A673 (cell line): Measurements from ENCODE around the gene SDHA. TPM values are rescaled to one million over a fixed set of nuclear protein-coding genes. Genes with fewer than 3 reads are reported as not detected.
"Not testable (repeated sequence)": the region's sequence is repeated elsewhere in the genome, so short reads cannot be mapped to it uniquely, and the experiment has no call there.

Experiments
- BruUV-seq: library from RNA; stranded (reverse); fragments of 400-500 nt; replicated peaks from 2 replicates; lab custom pipeline; 2021; lab: Mats Ljungman, UMichigan
- CTCF ChIA-PET: fragments of 300-600 bp; sonication (Branson Sonifier 250); formaldehyde crosslinking; loops from one replicate; lab custom pipeline; 2022; ENCODE audit warnings: antibody characterized with exemption; lab: Charles Lee
- POLR2A ChIA-PET: fragments of 300-600 bp; sonication (Branson Sonifier 250); formaldehyde crosslinking; loops from one replicate; lab custom pipeline; 2022; ENCODE audit warnings: antibody characterized with exemption; ENCODE audit not compliant: low non-redundant PET; lab: Charles Lee
- DNase-seq: peaks from one replicate; pipeline ENCODE4 v3.0.0-alpha.2; 2015; ENCODE audit warnings: low spot score
- H3K27ac ChIP-seq: fragments of 200-600 bp; sonication (generic); 2 replicates; pipeline ENCODE4 v1.5.1; 2016; ENCODE audit warnings: mixed run types, low read depth, mild to moderate bottlenecking, mixed read lengths, antibody characterized with exemption, low read length; ENCODE audit not compliant: poor library complexity, severe bottlenecking
- H3K27me3 ChIP-seq: fragments of 200-600 bp; sonication (generic); replicated peaks from 2 replicates; pipeline ENCODE4 v1.6.1; 2017; ENCODE audit warnings: mixed run types, low read depth, mild to moderate bottlenecking, mixed read lengths, antibody characterized with exemption, low read length; ENCODE audit not compliant: insufficient read depth, poor library complexity
- H3K36me3 ChIP-seq: fragments of 200-600 bp; sonication (generic); 2 replicates; pipeline ENCODE4 v1.6.1; 2016; ENCODE audit warnings: mixed run types, mild to moderate bottlenecking, mixed read lengths, antibody characterized with exemption, low read length; ENCODE audit not compliant: insufficient read depth, poor library complexity, severe bottlenecking
- H3K4me1 ChIP-seq: fragments of 200-600 bp; sonication (generic); 2 replicates; pipeline ENCODE4 v1.6.1; 2017; ENCODE audit warnings: mixed run types, mild to moderate bottlenecking, mixed read lengths, antibody characterized with exemption, low read length; ENCODE audit not compliant: insufficient read depth, poor library complexity, severe bottlenecking
- H3K4me3 ChIP-seq: fragments of 200-600 bp; sonication (generic); 2 replicates; pipeline ENCODE4 v1.5.1; 2016; ENCODE audit warnings: low read depth, mixed run types, mild to moderate bottlenecking, mixed read lengths, low read length; ENCODE audit not compliant: poor library complexity, severe bottlenecking
- H3K9me3 ChIP-seq: fragments of 200-600 bp; sonication (generic); 2 replicates; pipeline ENCODE4 v1.6.1; 2016; ENCODE audit warnings: mixed run types, low read depth, mild to moderate bottlenecking, mixed read lengths, antibody characterized with exemption, low read length; ENCODE audit not compliant: poor library complexity, severe bottlenecking
- CTCF ChIP-seq: fragments of 300-800, 200-600 bp; sonication (generic); conservative IDR thresholded peaks from 2 replicates; pipeline ENCODE4 v1.5.1; 2017; ENCODE audit warnings: low read depth, mild to moderate bottlenecking, antibody characterized with exemption, low read length, moderate library complexity, mixed read lengths
- EZH2 ChIP-seq: fragments of 200-600 bp; sonication (generic); IDR thresholded peaks from 2 replicates; pipeline ENCODE4 v1.6.1; 2017; ENCODE audit warnings: borderline replicate concordance, low read depth, mild to moderate bottlenecking, mixed read lengths, antibody characterized with exemption, low read length; ENCODE audit not compliant: poor library complexity, severe bottlenecking
- intact Hi-C: fragments of 100-400 bp; cut with micrococcal nuclease; formaldehyde crosslinking; loops from one replicate; pipeline ENCODE4 v1.10.0; 2022; ENCODE audit not compliant: unreplicated experiment
- total RNA-seq: library from RNA; stranded (reverse); gene quantifications from 2 replicates; pipeline ENCODE4 v1.2.3, GENCODE V29; 2021

The SDHA gene
- total RNA-seq, 1 experiment from 2014 or later, result 132 TPM

- peak overlapping the region; percentile 78 for H3K27ac ChIP-seq
- TF ChIP-seq CTCF (no peak), EZH2 (no peak)
- peaks cover 42% of the 10 kb centered on the region for H3K36me3 ChIP-seq
- H3K27me3 ChIP-seq, result no peaks in the 10 kb centered on the region
- H3K9me3 ChIP-seq, result no peaks in the 10 kb centered on the region
- no TSS peak for BruUV-seq
- peak; percentile 57 for DNase-seq
- intact Hi-C loops, result no loop called here
- ChIA-PET POLR2A (no interaction called here), CTCF (no interaction called here)
- no peak overlapping the region for H3K4me3 ChIP-seq
- peaks cover 9% of the 10 kb centered on the region for H3K4me1 ChIP-seq
Observed at GRCh38 chr5:252546-252945, 34.4 kb downstream of the SDHA start.

DNA sequence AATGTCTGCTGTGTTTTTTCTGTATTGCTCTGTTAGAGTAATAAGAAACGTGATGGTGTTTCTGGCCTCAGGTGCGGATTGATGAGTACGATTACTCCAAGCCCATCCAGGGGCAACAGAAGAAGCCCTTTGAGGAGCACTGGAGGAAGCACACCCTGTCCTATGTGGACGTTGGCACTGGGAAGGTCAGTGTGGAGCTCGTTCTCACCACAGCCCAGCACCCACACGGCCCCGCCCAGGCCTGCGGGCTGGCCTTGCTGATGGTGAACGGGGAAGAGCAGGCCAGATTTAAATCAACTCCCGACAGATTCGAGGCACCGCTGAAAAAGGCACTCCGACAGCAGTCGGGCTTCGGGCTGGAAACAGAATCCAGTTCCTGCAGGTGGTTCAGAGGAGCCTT is 36.2 kb downstream of the SDHA start:
- BruUV-seq, H3K4me1 ChIP-seq, CTCF ChIA-PET, H3K4me3 ChIP-seq, POLR2A ChIA-PET, H3K9me3 ChIP-seq, H3K27ac ChIP-seq, DNase-seq, H3K27me3 ChIP-seq, intact Hi-C loops: not testable (repeated sequence)
- H3K36me3 ChIP-seq, result peaks cover 28% of the 10 kb centered on the region

GRCh38 chr5:255116-255515 is 37.0 kb downstream of the SDHA start:
- H3K4me1 ChIP-seq, H3K4me3 ChIP-seq, CTCF ChIA-PET, BruUV-seq, H3K27me3 ChIP-seq, H3K27ac ChIP-seq, intact Hi-C loops, H3K9me3 ChIP-seq, DNase-seq, POLR2A ChIA-PET: not testable (repeated sequence)
- peaks cover 23% of the 10 kb centered on the region for H3K36me3 ChIP-seq

- DNase-seq, H3K27ac ChIP-seq, H3K9me3 ChIP-seq, BruUV-seq, H3K4me3 ChIP-seq, H3K27me3 ChIP-seq, POLR2A ChIA-PET, intact Hi-C loops, H3K4me1 ChIP-seq, CTCF ChIA-PET: not testable (repeated sequence)
- peaks cover 23% of the 10 kb centered on the region for H3K36me3 ChIP-seq
Observed at GRCh38 chr5:256347-256746, 38.2 kb downstream of the SDHA start.

- BruUV-seq, result no TSS peak
- Histone ChIP-seq H3K4me3 (no peak overlapping the region), H3K4me1 (peaks cover 5% of the 10 kb centered on the region), H3K36me3 (peaks cover 23% of the 10 kb centered on the region), H3K27ac (no peak overlapping the region), H3K9me3 (no peaks in the 10 kb centered on the region), H3K27me3 (no peaks in the 10 kb centered on the region)
- POLR2A ChIA-PET, result no interaction called here
- CTCF ChIA-PET, result no interaction called here
- DNase-seq, result no peak
- TF ChIP-seq CTCF (no peak), EZH2 (no peak)
- intact Hi-C loops, result no loop called here
Observed at GRCh38 chr5:257148-257547, 39.0 kb downstream of the SDHA start.

DNA sequence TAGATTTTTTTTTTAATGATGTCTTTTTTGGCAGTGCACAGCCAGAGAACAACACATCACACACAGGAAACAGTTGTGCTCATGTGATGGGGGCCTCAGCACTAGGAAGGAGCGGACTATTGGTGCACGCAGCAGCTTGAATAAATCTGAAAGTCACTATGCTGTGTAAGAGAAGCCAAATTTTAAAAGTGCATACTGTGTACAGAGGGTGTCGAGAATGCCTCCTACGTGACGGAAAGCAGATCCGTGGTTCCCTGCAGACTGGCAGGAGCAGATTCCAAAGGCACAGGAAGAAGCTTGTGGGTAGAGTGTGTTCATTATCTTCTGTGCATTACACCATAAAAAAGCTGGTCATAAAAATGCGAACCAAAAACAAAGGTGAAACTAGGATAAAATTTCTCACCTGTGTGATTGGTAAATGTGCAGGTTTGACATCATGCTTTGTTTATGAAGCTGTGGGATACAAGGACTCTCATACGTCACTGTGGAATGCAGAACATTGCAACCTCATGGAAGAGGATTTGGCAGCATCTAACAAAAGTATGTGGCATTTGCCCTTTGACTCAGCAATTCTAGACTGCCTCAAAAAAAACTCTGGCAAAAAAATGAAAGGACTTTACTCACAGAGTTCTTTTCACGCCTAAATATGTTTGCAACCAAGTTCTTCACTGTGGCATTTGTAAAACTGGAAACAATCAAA is 45.3 kb downstream of the SDHA start:
- H3K9me3 ChIP-seq, H3K27me3 ChIP-seq, BruUV-seq, H3K4me3 ChIP-seq, H3K36me3 ChIP-seq, CTCF ChIA-PET, H3K27ac ChIP-seq, intact Hi-C loops, H3K4me1 ChIP-seq, POLR2A ChIA-PET, DNase-seq: not testable (repeated sequence)
